NB4 (cell line): ENCODE results near the gene NRG3.
A peak's percentile ranks its signal among the peaks of the same experiment; 100 is the strongest.
"Not testable (repeated sequence)": the region's sequence is repeated elsewhere in the genome, so short reads cannot be mapped to it uniquely, and the experiment has no call there.

ENCODE experiments used
- DNase-seq: peaks from one replicate; pipeline ENCODE4 v3.0.0; 2010; ENCODE audit warnings: low read depth
- H3K4me3 ChIP-seq: one replicate; pipeline ENCODE4 v1.5.1; 2011; ENCODE audit warnings: mild to moderate bottlenecking, low read depth, low read length, moderate library complexity
- CTCF ChIP-seq: IDR thresholded peaks from one replicate; pipeline ENCODE4 v1.5.1; 2012; ENCODE audit warnings: low read depth, low read length
- MAX ChIP-seq: IDR thresholded peaks from 2 replicates; pipeline ENCODE4 v1.6.1; 2011; ENCODE audit warnings: low read depth, low read length
- MYC ChIP-seq: IDR thresholded peaks from 2 replicates; pipeline ENCODE4 v1.6.1; 2011; ENCODE audit warnings: low read depth, low read length
- POLR2A ChIP-seq: IDR thresholded peaks from 2 replicates; pipeline ENCODE4 v1.6.1; 2011; ENCODE audit warnings: mild to moderate bottlenecking; ENCODE audit not compliant: insufficient read length; ENCODE audit errors: extremely low read depth

Gene NRG3

GRCh38 chr10:82942286-82943099 lies 1067.5 kb downstream of the NRG3 start:
- peak; percentile 11 for DNase-seq
- H3K4me3 ChIP-seq: no peak overlapping the region
- TF ChIP-seq MAX: no peak
- TF ChIP-seq POLR2A: no peak
- no peak for TF ChIP-seq CTCF
- TF ChIP-seq MYC: no peak

- no peak overlapping the region for H3K4me3 ChIP-seq
- no peak for DNase-seq
- no peak for TF ChIP-seq POLR2A
- no peak for TF ChIP-seq CTCF
- TF ChIP-seq MYC: no peak
- TF ChIP-seq MAX: no peak
Measured at GRCh38 chr10:82943142-82943541, 1068.1 kb downstream of the NRG3 start.

- TF ChIP-seq POLR2A (no peak), MYC (no peak), CTCF (no peak), MAX (no peak)
- H3K4me3 ChIP-seq: no peak overlapping the region
- DNase-seq: no peak
Measured at GRCh38 chr10:82949816-82950575, 1075.0 kb downstream of the NRG3 start.

- no peak overlapping the region for H3K4me3 ChIP-seq
- DNase-seq: no peak
Measured at GRCh38 chr10:82953331-82953730, 1078.3 kb downstream of the NRG3 start.

GRCh38 chr10:82953909-82954308 lies 1078.9 kb downstream of the NRG3 start:
- TF ChIP-seq MAX: no peak
- TF ChIP-seq MYC: no peak
- no peak overlapping the region for H3K4me3 ChIP-seq
- DNase-seq: no peak

More at GRCh38 chr10:82953331-82953730, 1078.3 kb downstream of the NRG3 start:
- no peak for TF ChIP-seq MYC
- no peak for TF ChIP-seq MAX
- no peak for TF ChIP-seq POLR2A
- no peak for TF ChIP-seq CTCF

GRCh38 chr10:82960421-82961060 lies 1085.5 kb downstream of the NRG3 start:
- not testable (repeated sequence) for H3K4me3 ChIP-seq, DNase-seq
